ENCODE results near the gene ADAMTS2. TPM values are rescaled to one million over a fixed set of nuclear protein-coding genes. Genes with fewer than 3 reads are reported as not detected.
A peak's percentile ranks its signal among the peaks of the same experiment; 100 is the strongest.

ADAMTS2 gene
- total and polyA plus RNA-seq, 4 experiments from 2014 or later, result 0.07 TPM; not detected in 3

GRCh38 chr5:179266291-179267070, 78.8 kb downstream of the ADAMTS2 start:
- Mint-ChIP-seq H3K36me3 (no peaks in the 10 kb centered on the region), H3K4me3 (no peak overlapping the region), H3K9me3 (no peaks in the 10 kb centered on the region), H3K27me3 (peaks cover 4% of the 10 kb centered on the region in 2 donors), H3K4me1 (no peaks in the 10 kb centered on the region), H3K27ac (no peak overlapping the region)
- Histone ChIP-seq H3K36me3 (ENCODE audit: insufficient read depth, low read length) (no peaks in the 10 kb centered on the region), H3K4me1 (ENCODE audit: insufficient read depth, low read length) (no peaks in the 10 kb centered on the region), H3K27ac (ENCODE audit: low read depth, low read length) (no peak overlapping the region), H3K9me3 (ENCODE audit: control insufficient read depth in 1 of 2, low read length in 2 of 2) (no peaks in the 10 kb centered on the region), H3K4me3 (ENCODE audit: low read length in 2 of 2) (no peak overlapping the region), H3K27me3 (ENCODE audit: insufficient read depth, low read length) (no peaks in the 10 kb centered on the region)
- DNase-seq, result no peak
- ChIA-PET CTCF (ENCODE audit: partially characterized antibody) (no interaction called here), POLR2A (ENCODE audit: partially characterized antibody) (no interaction called here)
- intact Hi-C loops (cut with micrococcal nuclease), result no loop called here

GRCh38 chr5:179265514-179266290, 79.6 kb downstream of the ADAMTS2 start:
- H3K4me3 Mint-ChIP-seq, result no peak overlapping the region
- no peaks in the 10 kb centered on the region for H3K4me1 ChIP-seq (ENCODE audit: insufficient read depth, low read length)
- no peak overlapping the region for H3K27ac Mint-ChIP-seq
- POLR2A ChIA-PET (ENCODE audit: partially characterized antibody), result no interaction called here
- H3K27me3 ChIP-seq (ENCODE audit: insufficient read depth, low read length), result no peaks in the 10 kb centered on the region
- no peaks in the 10 kb centered on the region for H3K9me3 ChIP-seq (ENCODE audit: control insufficient read depth in 1 of 2, low read length in 2 of 2)
- no peaks in the 10 kb centered on the region for H3K36me3 ChIP-seq (ENCODE audit: insufficient read depth, low read length)
- H3K4me1 Mint-ChIP-seq, result no peaks in the 10 kb centered on the region
- H3K4me3 ChIP-seq (ENCODE audit: low read length in 2 of 2), result no peak overlapping the region
- no peaks in the 10 kb centered on the region for H3K36me3 Mint-ChIP-seq
- intact Hi-C loops (cut with micrococcal nuclease), result no loop called here
- peaks cover 4% of the 10 kb centered on the region in 2 donors for H3K27me3 Mint-ChIP-seq
- no peak for DNase-seq
- no peaks in the 10 kb centered on the region for H3K9me3 Mint-ChIP-seq
- CTCF ChIA-PET (ENCODE audit: partially characterized antibody), result no interaction called here
- no peak overlapping the region for H3K27ac ChIP-seq (ENCODE audit: low read depth, low read length)

- no peaks in the 10 kb centered on the region for H3K9me3 Mint-ChIP-seq
- H3K4me1 ChIP-seq (ENCODE audit: insufficient read depth, low read length), result no peaks in the 10 kb centered on the region
- H3K9me3 ChIP-seq (ENCODE audit: control insufficient read depth in 1 of 2, low read length in 2 of 2), result no peaks in the 10 kb centered on the region
- no peaks in the 10 kb centered on the region for H3K27me3 ChIP-seq (ENCODE audit: insufficient read depth, low read length)
- POLR2A ChIA-PET (ENCODE audit: partially characterized antibody), result no interaction called here
- H3K27me3 Mint-ChIP-seq, result peaks cover 4% of the 10 kb centered on the region in 2 donors
- CTCF ChIA-PET (ENCODE audit: partially characterized antibody), result no interaction called here
- H3K36me3 Mint-ChIP-seq, result no peaks in the 10 kb centered on the region
- no peaks in the 10 kb centered on the region for H3K36me3 ChIP-seq (ENCODE audit: insufficient read depth, low read length)
- no peak for DNase-seq
- H3K27ac ChIP-seq (ENCODE audit: low read depth, low read length), result no peak overlapping the region
- no peaks in the 10 kb centered on the region for H3K4me1 Mint-ChIP-seq
- intact Hi-C loops (cut with micrococcal nuclease), result no loop called here
- no peak overlapping the region for H3K27ac Mint-ChIP-seq
- H3K4me3 Mint-ChIP-seq, result no peak overlapping the region
- no peak overlapping the region for H3K4me3 ChIP-seq (ENCODE audit: low read length in 2 of 2)
These were observed 80.3 kb downstream of the ADAMTS2 start for GRCh38 chr5:179264783-179265513.

GRCh38 chr5:179264053-179264782, 81.0 kb downstream of the ADAMTS2 start:
- H3K4me1 Mint-ChIP-seq, result no peaks in the 10 kb centered on the region
- CTCF ChIA-PET (ENCODE audit: partially characterized antibody), result no interaction called here
- H3K9me3 Mint-ChIP-seq, result no peaks in the 10 kb centered on the region
- no peaks in the 10 kb centered on the region for H3K4me1 ChIP-seq (ENCODE audit: insufficient read depth, low read length)
- H3K36me3 Mint-ChIP-seq, result no peaks in the 10 kb centered on the region
- H3K9me3 ChIP-seq (ENCODE audit: control insufficient read depth in 1 of 2, low read length in 2 of 2), result no peaks in the 10 kb centered on the region
- no peak overlapping the region for H3K27ac ChIP-seq (ENCODE audit: low read depth, low read length)
- H3K4me3 ChIP-seq (ENCODE audit: low read length in 2 of 2), result no peak overlapping the region
- no peak overlapping the region for H3K4me3 Mint-ChIP-seq
- H3K27ac Mint-ChIP-seq, result no peak overlapping the region
- intact Hi-C loops (cut with micrococcal nuclease), result no loop called here
- no peak for DNase-seq
- H3K27me3 ChIP-seq (ENCODE audit: insufficient read depth, low read length), result no peaks in the 10 kb centered on the region
- POLR2A ChIA-PET (ENCODE audit: partially characterized antibody), result no interaction called here
- H3K36me3 ChIP-seq (ENCODE audit: insufficient read depth, low read length), result no peaks in the 10 kb centered on the region
- H3K27me3 Mint-ChIP-seq, result peaks cover 3 to 5% of the 10 kb centered on the region in 2 donors

GRCh38 chr5:179263391-179264052, 81.7 kb downstream of the ADAMTS2 start:
- CTCF ChIA-PET (ENCODE audit: partially characterized antibody), result no interaction called here
- Histone ChIP-seq H3K27ac (ENCODE audit: low read depth, low read length) (no peak overlapping the region), H3K27me3 (ENCODE audit: insufficient read depth, low read length) (no peaks in the 10 kb centered on the region), H3K4me1 (ENCODE audit: insufficient read depth, low read length) (no peaks in the 10 kb centered on the region), H3K36me3 (ENCODE audit: insufficient read depth, low read length) (no peaks in the 10 kb centered on the region), H3K9me3 (ENCODE audit: control insufficient read depth in 1 of 2, low read length in 2 of 2) (no peaks in the 10 kb centered on the region), H3K4me3 (ENCODE audit: low read length in 2 of 2) (no peak overlapping the region)
- H3K27me3 Mint-ChIP-seq, result peaks cover 0 to 6% of the 10 kb centered on the region in 2 donors
- no peaks in the 10 kb centered on the region for H3K9me3 Mint-ChIP-seq
- no peak overlapping the region for H3K27ac Mint-ChIP-seq
- POLR2A ChIA-PET (ENCODE audit: partially characterized antibody), result no interaction called here
- no peaks in the 10 kb centered on the region for H3K4me1 Mint-ChIP-seq
- intact Hi-C loops (cut with micrococcal nuclease), result no loop called here
- no peaks in the 10 kb centered on the region for H3K36me3 Mint-ChIP-seq
- H3K4me3 Mint-ChIP-seq, result no peak overlapping the region
- no peak for DNase-seq

GRCh38 chr5:179262126-179262920, 82.9 kb downstream of the ADAMTS2 start:
- POLR2A ChIA-PET (ENCODE audit: partially characterized antibody), result no interaction called here
- Mint-ChIP-seq H3K4me1 (no peaks in the 10 kb centered on the region), H3K36me3 (no peaks in the 10 kb centered on the region), H3K9me3 (no peaks in the 10 kb centered on the region), H3K27me3 (peaks cover 0 to 6% of the 10 kb centered on the region in 2 donors), H3K4me3 (no peak overlapping the region), H3K27ac (peak overlapping the region in 1 of 7 donors; percentile 12)
- Histone ChIP-seq H3K4me3 (ENCODE audit: low read length in 2 of 2) (no peak overlapping the region), H3K27me3 (ENCODE audit: insufficient read depth, low read length) (no peaks in the 10 kb centered on the region), H3K9me3 (ENCODE audit: control insufficient read depth in 1 of 2, low read length in 2 of 2) (no peaks in the 10 kb centered on the region), H3K36me3 (ENCODE audit: insufficient read depth, low read length) (no peaks in the 10 kb centered on the region), H3K27ac (ENCODE audit: low read depth, low read length) (no peak overlapping the region), H3K4me1 (ENCODE audit: insufficient read depth, low read length) (no peaks in the 10 kb centered on the region)
- no peak for DNase-seq
- CTCF ChIA-PET (ENCODE audit: partially characterized antibody), result no interaction called here
- intact Hi-C loops (cut with micrococcal nuclease), result no loop called here

Data from CD4-positive, alpha-beta memory T cell (primary cell).